Vagina (tissue), 2 donors: Measurements from ENCODE around the gene CSNK1A1. TPM values are rescaled to one million over a fixed set of nuclear protein-coding genes. Genes with fewer than 3 reads are reported as not detected.
A peak's percentile ranks its signal among the peaks of the same experiment; 100 is the strongest.

Source experiments
- DNase-seq, 2 donors: peaks; one replicate each; pipeline ENCODE4 v3.0.0-alpha.2; 2017; ENCODE audit errors: extremely low spot score in 2 of 2
- H3K27ac ChIP-seq: fragments of 200-600 bp; sonication (generic); one replicate; pipeline ENCODE4 v1.5.1; 2019
- H3K27me3 ChIP-seq: fragments of 200-600 bp; sonication (generic); one replicate; pipeline ENCODE4 v1.5.1; 2019
- H3K36me3 ChIP-seq, 2 donors: fragments of 200-600 bp; sonication (generic); one replicate each; pipeline ENCODE4 v1.5.1; 2017 to 2019
- H3K4me1 ChIP-seq: fragments of 200-600 bp; sonication (generic); one replicate; pipeline ENCODE4 v1.5.1; 2019
- H3K4me3 ChIP-seq, 2 donors: fragments of 200-600 bp; sonication (generic); 1 replicate in 1 of 2; 2 replicates in 1 of 2; pipeline ENCODE4 v1.5.1; 2016 to 2019
- H3K9me3 ChIP-seq: fragments of 200-600 bp; sonication (generic); one replicate; pipeline ENCODE4 v1.5.1; 2019
- CTCF ChIP-seq, 3 experiments: fragments of 450-650 bp in 2 of 3; fragments of 200-600 bp in 1 of 3; sonication (generic) in 1 of 3; IDR thresholded peaks; one replicate each; pipeline ENCODE4 v1.5.1; 2017 to 2019; ENCODE audit warnings: antibody characterized with exemption in 3 of 3, mild to moderate bottlenecking in 2 of 3, moderate library complexity in 2 of 3
- POLR2A ChIP-seq, 2 donors: fragments of 450-650 bp; IDR thresholded peaks; one replicate each; pipeline ENCODE4 v1.6.1; 2017; ENCODE audit warnings: antibody characterized with exemption in 2 of 2, mild to moderate bottlenecking in 2 of 2, moderate library complexity in 2 of 2
- POLR2AphosphoS5 ChIP-seq, 2 donors: sonication (generic); formaldehyde crosslinking; IDR thresholded peaks; one replicate each; pipeline ENCODE4 v1.9.0; 2017; ENCODE audit warnings: antibody characterized with exemption in 2 of 2, mild to moderate bottlenecking in 2 of 2, low read depth in 1 of 2; ENCODE audit not compliant: insufficient read depth in 1 of 2
- intact Hi-C: fragments of 100-400 bp; cut with DNase I; formaldehyde crosslinking; loops from one replicate; pipeline ENCODE4 v1.15.1; 2023
- total RNA-seq: library from RNA; depleted of rRNA; stranded (reverse); fragments of >200 nt; gene quantifications from one replicate; pipeline ENCODE4 v1.2.3, GENCODE V29; 2016

CSNK1A1 gene
- total RNA-seq, 1 donor from 2014 or later = 223 TPM

- DNase-seq = no peak
- H3K27me3 ChIP-seq = no peaks in the 10 kb centered on the region
- H3K4me3 ChIP-seq = no peak overlapping the region
- peaks cover 6% of the 10 kb centered on the region for H3K4me1 ChIP-seq
- no peak for TF ChIP-seq POLR2AphosphoS5 (IDR thresholded peaks at IDR 0.05; ENCODE audit: insufficient read depth in 1 of 2, low read depth in 1 of 2)
- no peak for TF ChIP-seq POLR2A (IDR thresholded peaks at IDR 0.05)
- no peak for TF ChIP-seq CTCF (IDR thresholded peaks at IDR 0.05)
- intact Hi-C loops = no loop called here
- H3K9me3 ChIP-seq = no peaks in the 10 kb centered on the region
- H3K27ac ChIP-seq = no peak overlapping the region
- peaks cover 0 to 68% of the 10 kb centered on the region in 2 donors for H3K36me3 ChIP-seq
Observed at GRCh38 chr5:149500922-149501582, 50.2 kb downstream of the CSNK1A1 start.

- DNase-seq = no peak
- no peaks in the 10 kb centered on the region for H3K27me3 ChIP-seq
- no peaks in the 10 kb centered on the region for H3K9me3 ChIP-seq
- H3K4me1 ChIP-seq = peaks cover 6% of the 10 kb centered on the region
- peaks cover 0 to 61% of the 10 kb centered on the region in 2 donors for H3K36me3 ChIP-seq
- H3K27ac ChIP-seq = no peak overlapping the region
- H3K4me3 ChIP-seq = no peak overlapping the region
- TF ChIP-seq POLR2AphosphoS5 (IDR thresholded peaks at IDR 0.05; ENCODE audit: insufficient read depth in 1 of 2, low read depth in 1 of 2) = no peak
- no peak for TF ChIP-seq POLR2A (IDR thresholded peaks at IDR 0.05)
- TF ChIP-seq CTCF (IDR thresholded peaks at IDR 0.05) = no peak
- intact Hi-C loops = no loop called here
Observed at GRCh38 chr5:149498724-149499336, 52.4 kb downstream of the CSNK1A1 start.

- peaks cover 0 to 55% of the 10 kb centered on the region in 2 donors for H3K36me3 ChIP-seq
- H3K9me3 ChIP-seq = no peaks in the 10 kb centered on the region
- H3K4me3 ChIP-seq = no peak overlapping the region
Observed at GRCh38 chr5:149497357-149497756, 53.9 kb downstream of the CSNK1A1 start.

GRCh38 chr5:149496917-149497316 lies 54.3 kb downstream of the CSNK1A1 start:
- Histone ChIP-seq H3K9me3 (no peaks in the 10 kb centered on the region), H3K36me3 (peaks cover 0 to 55% of the 10 kb centered on the region in 2 donors), H3K4me1 (peaks cover 6% of the 10 kb centered on the region), H3K27ac (no peak overlapping the region), H3K27me3 (no peaks in the 10 kb centered on the region), H3K4me3 (no peak overlapping the region)
- no peak for TF ChIP-seq POLR2AphosphoS5 (IDR thresholded peaks at IDR 0.05; ENCODE audit: insufficient read depth in 1 of 2, low read depth in 1 of 2)
- no peak for TF ChIP-seq POLR2A (IDR thresholded peaks at IDR 0.05)
- TF ChIP-seq CTCF (IDR thresholded peaks at IDR 0.05) = no peak
- intact Hi-C loops = no loop called here
- no peak for DNase-seq

More at GRCh38 chr5:149497357-149497756, 53.9 kb downstream of the CSNK1A1 start:
- intact Hi-C loops = no loop called here
- Histone ChIP-seq H3K27ac (peak overlapping the region; percentile 40), H3K27me3 (no peaks in the 10 kb centered on the region), H3K4me1 (peaks cover 6% of the 10 kb centered on the region)
- TF ChIP-seq POLR2AphosphoS5 (IDR thresholded peaks at IDR 0.05; ENCODE audit: insufficient read depth in 1 of 2, low read depth in 1 of 2) (no peak), POLR2A (IDR thresholded peaks at IDR 0.05) (no peak), CTCF (IDR thresholded peaks at IDR 0.05) (no peak)
- DNase-seq = no peak

GRCh38 chr5:149496166-149496565 lies 55.1 kb downstream of the CSNK1A1 start:
- Histone ChIP-seq H3K36me3 (peaks cover 0 to 52% of the 10 kb centered on the region in 2 donors), H3K27ac (no peak overlapping the region), H3K4me1 (peaks cover 6% of the 10 kb centered on the region), H3K27me3 (no peaks in the 10 kb centered on the region), H3K9me3 (no peaks in the 10 kb centered on the region), H3K4me3 (no peak overlapping the region)
- TF ChIP-seq POLR2A (IDR thresholded peaks at IDR 0.05) (no peak), POLR2AphosphoS5 (IDR thresholded peaks at IDR 0.05; ENCODE audit: insufficient read depth in 1 of 2, low read depth in 1 of 2) (no peak), CTCF (IDR thresholded peaks at IDR 0.05) (no peak)
- DNase-seq = no peak
- intact Hi-C loops = no loop called here
